ENCODE results near the gene SND1.

Gene SND1

DNA sequence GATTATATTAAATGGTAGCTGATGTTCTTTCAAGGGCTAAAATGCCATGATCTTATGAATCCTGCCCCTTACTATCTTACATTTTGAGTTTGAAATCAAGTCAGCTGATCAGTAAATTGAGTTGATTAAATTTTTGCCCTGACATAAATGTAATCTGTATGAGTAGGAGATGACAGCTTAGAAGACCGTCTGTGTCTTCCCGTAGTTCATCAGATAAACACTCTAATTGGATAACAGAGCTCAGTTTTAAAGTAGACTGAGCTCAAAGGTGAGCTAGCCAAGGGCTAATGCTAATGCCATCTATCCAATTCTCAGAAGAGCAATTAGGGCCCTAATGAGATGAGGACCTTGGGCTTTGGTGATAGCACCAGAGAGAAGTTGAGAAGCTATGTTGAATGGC, 296.3 kb downstream of the SND1 start:
- H3K9me2 ChIP-seq (ENCODE audit: low read depth, low read length), result no peaks in the 10 kb centered on the region
- no peaks in the 10 kb centered on the region for H3K79me2 ChIP-seq (ENCODE audit: insufficient read depth, low read length)
- H3K27ac ChIP-seq (ENCODE audit: low read depth, low read length, poor library complexity, severe bottlenecking), result no peak overlapping the region
- no peak overlapping the region for H3K4me3 ChIP-seq (ENCODE audit: low read depth, low read length, poor library complexity, severe bottlenecking)
- no peak overlapping the region for H3K4me2 ChIP-seq (ENCODE audit: low read length)
- TF ChIP-seq, protein P1, sequence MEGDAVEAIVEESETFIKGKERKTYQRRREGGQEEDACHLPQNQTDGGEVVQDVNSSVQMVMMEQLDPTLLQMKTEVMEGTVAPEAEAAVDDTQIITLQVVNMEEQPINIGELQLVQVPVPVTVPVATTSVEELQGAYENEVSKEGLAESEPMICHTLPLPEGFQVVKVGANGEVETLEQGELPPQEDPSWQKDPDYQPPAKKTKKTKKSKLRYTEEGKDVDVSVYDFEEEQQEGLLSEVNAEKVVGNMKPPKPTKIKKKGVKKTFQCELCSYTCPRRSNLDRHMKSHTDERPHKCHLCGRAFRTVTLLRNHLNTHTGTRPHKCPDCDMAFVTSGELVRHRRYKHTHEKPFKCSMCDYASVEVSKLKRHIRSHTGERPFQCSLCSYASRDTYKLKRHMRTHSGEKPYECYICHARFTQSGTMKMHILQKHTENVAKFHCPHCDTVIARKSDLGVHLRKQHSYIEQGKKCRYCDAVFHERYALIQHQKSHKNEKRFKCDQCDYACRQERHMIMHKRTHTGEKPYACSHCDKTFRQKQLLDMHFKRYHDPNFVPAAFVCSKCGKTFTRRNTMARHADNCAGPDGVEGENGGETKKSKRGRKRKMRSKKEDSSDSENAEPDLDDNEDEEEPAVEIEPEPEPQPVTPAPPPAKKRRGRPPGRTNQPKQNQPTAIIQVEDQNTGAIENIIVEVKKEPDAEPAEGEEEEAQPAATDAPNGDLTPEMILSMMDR (IDR thresholded peaks at IDR 0.05; ENCODE audit: low read length), result no peak
- TF ChIP-seq EZH2 (IDR thresholded peaks at IDR 0.05; ENCODE audit: borderline replicate concordance, low read length), result no peak
- H2AFZ ChIP-seq (ENCODE audit: low read length), result no peak overlapping the region
- no peaks in the 10 kb centered on the region for H3F3A ChIP-seq (ENCODE audit: insufficient read depth, low read length)
- H3K36me3 ChIP-seq (ENCODE audit: insufficient read depth, low read length), result peaks cover 53% of the 10 kb centered on the region
- H3K9ac ChIP-seq (ENCODE audit: low read length), result no peak overlapping the region
- no peaks in the 10 kb centered on the region for H3K9me3 ChIP-seq (ENCODE audit: low read length)
- no peaks in the 10 kb centered on the region for H3K27me3 ChIP-seq (ENCODE audit: insufficient read depth, low read length)
- no peaks in the 10 kb centered on the region for H3K4me1 ChIP-seq (ENCODE audit: insufficient read depth, low read length, severe bottlenecking)
- no peaks in the 10 kb centered on the region for H4K20me1 ChIP-seq (ENCODE audit: insufficient read depth, low read length)

DNA sequence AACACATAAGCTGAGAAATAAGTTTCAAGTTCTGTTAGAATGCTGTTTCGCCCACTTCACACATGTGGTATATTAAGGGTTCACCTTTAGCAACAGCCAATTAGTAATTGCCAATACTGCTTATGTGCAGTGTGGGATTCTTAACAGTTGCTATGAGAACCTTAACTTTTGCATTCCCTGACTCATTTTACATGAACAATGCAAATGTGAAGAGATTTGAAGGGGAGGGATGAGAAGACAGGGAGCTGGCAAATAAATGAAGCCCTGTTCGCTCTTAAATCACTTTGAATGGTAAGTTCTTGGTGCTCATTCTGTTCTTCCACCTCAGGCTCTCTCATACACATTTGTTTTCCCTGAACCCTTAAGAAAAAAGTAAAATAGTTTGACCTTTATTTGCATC, 296.9 kb downstream of the SND1 start:
- no peaks in the 10 kb centered on the region for H3K27me3 ChIP-seq (ENCODE audit: insufficient read depth, low read length)
- H3F3A ChIP-seq (ENCODE audit: insufficient read depth, low read length), result no peaks in the 10 kb centered on the region
- no peaks in the 10 kb centered on the region for H3K79me2 ChIP-seq (ENCODE audit: insufficient read depth, low read length)
- H3K9me2 ChIP-seq (ENCODE audit: low read depth, low read length), result no peaks in the 10 kb centered on the region
- TF ChIP-seq, protein P1 (IDR thresholded peaks at IDR 0.05; ENCODE audit: low read length), result no peak
- TF ChIP-seq EZH2 (IDR thresholded peaks at IDR 0.05; ENCODE audit: borderline replicate concordance, low read length), result no peak
- H3K36me3 ChIP-seq (ENCODE audit: insufficient read depth, low read length), result peaks cover 47% of the 10 kb centered on the region
- H3K9me3 ChIP-seq (ENCODE audit: low read length), result no peaks in the 10 kb centered on the region
- H3K4me3 ChIP-seq (ENCODE audit: low read depth, low read length, poor library complexity, severe bottlenecking), result no peak overlapping the region
- no peaks in the 10 kb centered on the region for H4K20me1 ChIP-seq (ENCODE audit: insufficient read depth, low read length)
- H3K27ac ChIP-seq (ENCODE audit: low read depth, low read length, poor library complexity, severe bottlenecking), result no peak overlapping the region
- no peak overlapping the region for H3K9ac ChIP-seq (ENCODE audit: low read length)
- H2AFZ ChIP-seq (ENCODE audit: low read length), result no peak overlapping the region
- no peak overlapping the region for H3K4me2 ChIP-seq (ENCODE audit: low read length)
- H3K4me1 ChIP-seq (ENCODE audit: insufficient read depth, low read length, severe bottlenecking), result no peaks in the 10 kb centered on the region

DNA sequence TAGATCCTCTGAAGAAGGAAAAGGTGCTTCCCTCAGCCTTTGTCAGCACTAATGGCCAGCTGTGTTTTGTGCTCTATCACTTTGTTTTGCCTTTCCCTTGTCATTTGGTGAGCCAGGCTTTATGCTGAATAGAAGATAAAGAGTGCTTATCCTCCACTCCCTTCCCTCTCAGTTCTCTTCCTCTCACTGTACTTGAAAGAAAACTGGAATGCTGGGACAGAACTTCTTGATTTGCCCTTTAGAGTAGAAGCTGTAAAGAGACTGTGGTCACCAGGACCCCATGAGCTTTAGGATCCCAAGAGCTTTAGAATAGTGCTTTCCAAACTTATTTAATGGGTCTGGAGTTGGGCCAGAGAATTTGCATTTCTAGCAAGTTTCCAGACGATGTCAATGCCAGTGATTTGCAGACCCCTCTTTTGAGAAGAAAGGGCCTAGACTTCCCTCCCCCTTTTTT, 297.8 kb downstream of the SND1 start:
- Histone ChIP-seq H3K4me3 (ENCODE audit: low read depth, low read length, poor library complexity, severe bottlenecking) (no peak overlapping the region), H3K27ac (ENCODE audit: low read depth, low read length, poor library complexity, severe bottlenecking) (no peak overlapping the region), H3F3A (ENCODE audit: insufficient read depth, low read length) (no peaks in the 10 kb centered on the region), H3K4me2 (ENCODE audit: low read length) (no peak overlapping the region), H3K36me3 (ENCODE audit: insufficient read depth, low read length) (peaks cover 40% of the 10 kb centered on the region; the same call in 1 of the 2 replicates), H2AFZ (ENCODE audit: low read length) (no peak overlapping the region), H3K9me3 (ENCODE audit: low read length) (no peaks in the 10 kb centered on the region), H3K27me3 (ENCODE audit: insufficient read depth, low read length) (no peaks in the 10 kb centered on the region), H3K4me1 (ENCODE audit: insufficient read depth, low read length, severe bottlenecking) (no peaks in the 10 kb centered on the region), H3K9me2 (ENCODE audit: low read depth, low read length) (no peaks in the 10 kb centered on the region), H3K9ac (ENCODE audit: low read length) (no peak overlapping the region), H4K20me1 (ENCODE audit: insufficient read depth, low read length) (no peaks in the 10 kb centered on the region), H3K79me2 (ENCODE audit: insufficient read depth, low read length) (no peaks in the 10 kb centered on the region)
- TF ChIP-seq EZH2 (IDR thresholded peaks at IDR 0.05; ENCODE audit: borderline replicate concordance, low read length), result no peak
- TF ChIP-seq, protein P1 (IDR thresholded peaks at IDR 0.05; ENCODE audit: low read length), result no peak

Data from OCI-LY1 (cell line).